ENCODE measurements around the gene ARL3.
A peak's percentile ranks its signal among the peaks of the same experiment; 100 is the strongest.

ARL3 gene

DNA sequence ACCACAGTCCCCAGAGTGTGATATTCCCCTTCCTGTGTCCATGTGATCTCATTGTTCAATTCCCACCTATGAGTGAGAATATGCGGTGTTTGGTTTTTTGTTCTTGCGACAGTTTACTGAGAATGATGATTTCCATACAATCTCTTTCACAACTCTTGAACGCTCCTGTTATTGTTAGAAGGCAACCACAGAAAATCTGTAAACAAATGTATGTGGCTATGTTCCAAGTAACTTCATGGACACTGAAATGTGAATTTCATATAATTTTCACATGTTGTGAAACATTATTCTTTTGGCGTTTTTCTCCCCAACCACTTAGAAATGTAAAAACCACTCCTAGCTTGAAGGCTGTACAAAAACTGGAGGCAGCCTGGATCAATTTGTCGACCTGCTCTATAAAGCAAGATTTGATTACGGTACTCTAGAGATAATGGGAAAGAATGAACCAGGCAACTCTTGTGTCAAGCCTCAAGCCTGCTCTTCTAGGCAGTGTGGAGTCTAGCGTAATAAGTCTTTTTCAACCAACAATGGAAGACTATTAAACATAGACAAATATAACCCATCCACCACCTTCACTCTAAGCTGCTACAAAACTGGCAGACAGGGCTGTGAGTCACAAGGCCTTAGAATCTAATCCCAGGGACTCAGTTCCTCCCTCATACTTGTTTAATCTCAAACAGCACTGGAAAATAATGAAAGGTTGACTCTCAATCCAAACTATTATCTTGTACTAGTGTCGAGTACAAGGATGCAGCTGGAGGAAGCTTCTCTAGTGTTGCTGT is 22.7 kb downstream of the ARL3 start:
- TF ChIP-seq, protein P1, sequence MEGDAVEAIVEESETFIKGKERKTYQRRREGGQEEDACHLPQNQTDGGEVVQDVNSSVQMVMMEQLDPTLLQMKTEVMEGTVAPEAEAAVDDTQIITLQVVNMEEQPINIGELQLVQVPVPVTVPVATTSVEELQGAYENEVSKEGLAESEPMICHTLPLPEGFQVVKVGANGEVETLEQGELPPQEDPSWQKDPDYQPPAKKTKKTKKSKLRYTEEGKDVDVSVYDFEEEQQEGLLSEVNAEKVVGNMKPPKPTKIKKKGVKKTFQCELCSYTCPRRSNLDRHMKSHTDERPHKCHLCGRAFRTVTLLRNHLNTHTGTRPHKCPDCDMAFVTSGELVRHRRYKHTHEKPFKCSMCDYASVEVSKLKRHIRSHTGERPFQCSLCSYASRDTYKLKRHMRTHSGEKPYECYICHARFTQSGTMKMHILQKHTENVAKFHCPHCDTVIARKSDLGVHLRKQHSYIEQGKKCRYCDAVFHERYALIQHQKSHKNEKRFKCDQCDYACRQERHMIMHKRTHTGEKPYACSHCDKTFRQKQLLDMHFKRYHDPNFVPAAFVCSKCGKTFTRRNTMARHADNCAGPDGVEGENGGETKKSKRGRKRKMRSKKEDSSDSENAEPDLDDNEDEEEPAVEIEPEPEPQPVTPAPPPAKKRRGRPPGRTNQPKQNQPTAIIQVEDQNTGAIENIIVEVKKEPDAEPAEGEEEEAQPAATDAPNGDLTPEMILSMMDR (IDR thresholded peaks at IDR 0.05; ENCODE audit: borderline replicate concordance, insufficient read depth, low read depth, low read length), result no peak
- H3K4me3 ChIP-seq (ENCODE audit: low read depth, low read length), result no peak overlapping the region

DNA sequence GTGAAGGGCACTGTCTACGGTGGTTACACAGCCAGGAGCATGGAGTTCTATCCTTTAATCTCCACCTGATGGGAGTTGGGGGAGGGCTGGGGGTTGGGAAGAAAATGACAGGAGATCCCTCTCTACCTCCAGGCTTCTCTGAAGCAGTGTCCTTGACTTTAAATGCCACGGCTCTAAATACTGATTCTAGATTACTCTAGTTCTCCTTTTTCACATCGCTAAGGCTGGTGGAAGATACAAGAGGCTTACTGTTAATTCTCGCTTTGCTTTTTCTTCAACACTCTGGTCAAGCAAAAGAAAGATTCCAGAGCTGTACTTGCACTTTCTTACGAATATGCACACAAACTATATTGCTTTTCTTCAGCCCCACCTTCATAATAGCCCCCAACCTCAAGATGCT is 30.5 kb downstream of the ARL3 start:
- H3K4me3 ChIP-seq (ENCODE audit: low read depth, low read length), result no peak overlapping the region
- TF ChIP-seq, protein P1 (IDR thresholded peaks at IDR 0.05; ENCODE audit: borderline replicate concordance, insufficient read depth, low read depth, low read length), result no peak

- H3K4me3 ChIP-seq (ENCODE audit: low read depth, low read length), result no peak overlapping the region
- TF ChIP-seq, protein P1 (IDR thresholded peaks at IDR 0.05; ENCODE audit: borderline replicate concordance, insufficient read depth, low read depth, low read length), result no peak
Measured at GRCh38 chr10:102682981-102683380, 31.2 kb downstream of the ARL3 start.

- TF ChIP-seq, protein P1 (IDR thresholded peaks at IDR 0.05; ENCODE audit: borderline replicate concordance, insufficient read depth, low read depth, low read length), result no peak
- no peak overlapping the region for H3K4me3 ChIP-seq (ENCODE audit: low read depth, low read length)
Measured at GRCh38 chr10:102682416-102682815, 31.8 kb downstream of the ARL3 start.

DNA sequence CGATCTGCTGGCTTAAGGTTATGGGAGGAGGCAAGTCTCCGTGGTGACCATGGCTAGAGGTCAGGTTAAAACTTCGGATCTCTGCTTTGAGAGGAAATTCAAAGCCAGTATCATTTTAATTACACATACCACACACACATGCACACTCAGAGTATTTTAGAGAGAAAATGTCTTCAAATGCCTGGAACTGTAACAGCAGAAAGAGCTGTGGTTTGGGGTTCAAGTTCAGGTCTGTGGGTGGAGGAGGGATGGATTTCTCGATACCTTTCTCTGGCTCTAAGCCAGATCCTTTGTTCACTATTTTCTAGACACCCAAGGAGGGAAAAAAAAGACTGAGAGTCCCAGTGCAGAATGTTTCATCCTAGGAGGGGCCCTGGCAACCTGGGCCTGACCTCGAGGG is 32.5 kb downstream of the ARL3 start:
- no peak overlapping the region for H3K4me3 ChIP-seq (ENCODE audit: low read depth, low read length)
- TF ChIP-seq, protein P1 (IDR thresholded peaks at IDR 0.05; ENCODE audit: borderline replicate concordance, insufficient read depth, low read depth, low read length), result no peak

- no peak overlapping the region for H3K4me3 ChIP-seq (ENCODE audit: low read depth, low read length)
- TF ChIP-seq, protein P1 (IDR thresholded peaks at IDR 0.05; ENCODE audit: borderline replicate concordance, insufficient read depth, low read depth, low read length), result no peak
Measured at GRCh38 chr10:102679596-102679995, 34.6 kb downstream of the ARL3 start.

- no peak overlapping the region for H3K4me3 ChIP-seq (ENCODE audit: low read depth, low read length)
- TF ChIP-seq, protein P1 (IDR thresholded peaks at IDR 0.05; ENCODE audit: borderline replicate concordance, insufficient read depth, low read depth, low read length), result peak; percentile 74
Measured at GRCh38 chr10:102678842-102679289, 35.3 kb downstream of the ARL3 start.
